ENCODE results near the gene TMEM156. TPM values are rescaled to one million over a fixed set of nuclear protein-coding genes. Genes with fewer than 3 reads are reported as not detected.

Gene TMEM156
- total and polyA plus RNA-seq, 2 experiments from 2014 or later: not detected

DNA sequence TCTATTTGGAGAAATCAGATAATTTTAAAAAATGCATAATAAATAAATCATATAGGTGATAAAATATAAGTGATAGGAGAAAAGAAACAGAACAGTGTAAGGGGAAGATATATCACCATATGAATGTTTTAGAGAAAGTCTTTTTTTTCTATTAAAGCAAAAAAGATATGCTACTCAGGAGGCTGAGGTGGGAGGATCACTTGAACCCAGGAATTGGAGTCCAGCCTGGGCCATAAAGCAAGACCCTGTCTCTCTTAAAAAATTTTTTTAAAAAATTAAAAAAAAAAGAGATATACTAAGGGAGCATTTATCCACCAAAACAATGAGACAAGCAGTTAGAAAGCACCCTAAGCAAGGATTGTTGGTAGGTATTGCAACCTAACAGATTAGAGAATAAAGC is 6.1 kb downstream of the TMEM156 start:
- 0 out of 2 replicates have a peak, but pooled peaks cover 2% of the 10 kb centered on the region for H3K9me2 ChIP-seq (ENCODE audit: insufficient read depth)
- no peak overlapping the region for H3K4me3 ChIP-seq
- H3K79me2 ChIP-seq (replicated peaks; ENCODE audit: insufficient read depth): no peaks in the 10 kb centered on the region
- peaks cover 1% of the 10 kb centered on the region for H3K27me3 Mint-ChIP-seq (ENCODE audit: insufficient read depth, low read depth, poor library complexity)
- H3K27ac Mint-ChIP-seq: no peak overlapping the region
- H3K27me3 ChIP-seq (ENCODE audit: insufficient read depth): no peaks in the 10 kb centered on the region
- ATAC-seq (no peak), DNase-seq (ENCODE audit: low spot score) (no peak)
- no peaks in the 10 kb centered on the region for H3K4me1 ChIP-seq (ENCODE audit: insufficient read depth)
- no peak overlapping the region for H3K4me2 ChIP-seq
- H4K20me1 ChIP-seq (replicated peaks; ENCODE audit: insufficient read depth): no peaks in the 10 kb centered on the region
- H3K9me3 Mint-ChIP-seq: no peaks in the 10 kb centered on the region
- no peaks in the 10 kb centered on the region for H3K36me3 ChIP-seq (ENCODE audit: insufficient read depth)
- no peak overlapping the region for H3K27ac ChIP-seq (ENCODE audit: low read depth)
- H3K36me3 Mint-ChIP-seq (ENCODE audit: low read depth): no peaks in the 10 kb centered on the region
- H2AFZ ChIP-seq: peak overlapping the region; percentile 47; the same call in 1 of the 2 replicates
- H3K4me1 Mint-ChIP-seq: no peaks in the 10 kb centered on the region
- no peak overlapping the region for H3K4me3 Mint-ChIP-seq
- no peaks in the 10 kb centered on the region for H3F3A ChIP-seq (replicated peaks; ENCODE audit: low read depth)
- TF ChIP-seq POLR2AphosphoS5 (IDR thresholded peaks at IDR 0.05; ENCODE audit: low read depth) (no peak), EZH2 (IDR thresholded peaks at IDR 0.05; ENCODE audit: low read depth, unreplicated experiment) (no peak), REST (IDR thresholded peaks at IDR 0.05; ENCODE audit: unreplicated experiment) (no peak), STAT1 (IDR thresholded peaks at IDR 0.05; ENCODE audit: unreplicated experiment) (no peak), ETS1 (IDR thresholded peaks at IDR 0.05) (no peak), EZH2phosphoT487 (IDR thresholded peaks at IDR 0.05; ENCODE audit: unreplicated experiment) (no peak), JUNB (IDR thresholded peaks at IDR 0.05; ENCODE audit: unreplicated experiment) (no peak)

GRCh38 chr4:39025552-39026085 is 6.6 kb downstream of the TMEM156 start:
- Histone ChIP-seq H3K4me1 (ENCODE audit: insufficient read depth) (no peaks in the 10 kb centered on the region), H3K9me2 (ENCODE audit: insufficient read depth) (0 out of 2 replicates have a peak, but pooled peaks cover 2% of the 10 kb centered on the region), H3K27me3 (ENCODE audit: insufficient read depth) (no peaks in the 10 kb centered on the region), H3K79me2 (replicated peaks; ENCODE audit: insufficient read depth) (no peaks in the 10 kb centered on the region), H3K36me3 (ENCODE audit: insufficient read depth) (no peaks in the 10 kb centered on the region), H3K27ac (ENCODE audit: low read depth) (no peak overlapping the region), H2AFZ (peak overlapping the region; percentile 47; the same call in 1 of the 2 replicates), H4K20me1 (replicated peaks; ENCODE audit: insufficient read depth) (no peaks in the 10 kb centered on the region), H3K4me3 (no peak overlapping the region), H3K4me2 (no peak overlapping the region), H3F3A (replicated peaks; ENCODE audit: low read depth) (no peaks in the 10 kb centered on the region)
- peaks cover 1% of the 10 kb centered on the region for H3K27me3 Mint-ChIP-seq (ENCODE audit: insufficient read depth, low read depth, poor library complexity)
- H3K4me1 Mint-ChIP-seq: no peaks in the 10 kb centered on the region
- no peak for DNase-seq (ENCODE audit: low spot score)
- no peaks in the 10 kb centered on the region for H3K36me3 Mint-ChIP-seq (ENCODE audit: low read depth)
- peak overlapping the region; percentile 85; the same call in 1 of the 2 replicates for H3K27ac Mint-ChIP-seq
- no peaks in the 10 kb centered on the region for H3K9me3 Mint-ChIP-seq
- ATAC-seq: no peak
- H3K4me3 Mint-ChIP-seq: no peak overlapping the region
- TF ChIP-seq JUNB (IDR thresholded peaks at IDR 0.05; ENCODE audit: unreplicated experiment) (no peak), EZH2 (IDR thresholded peaks at IDR 0.05; ENCODE audit: low read depth, unreplicated experiment) (no peak), ZNF114 (CRISPR knock-in tag; IDR thresholded peaks at IDR 0.05) (no peak), EZH2phosphoT487 (IDR thresholded peaks at IDR 0.05; ENCODE audit: unreplicated experiment) (no peak), STAT1 (IDR thresholded peaks at IDR 0.05; ENCODE audit: unreplicated experiment) (no peak), ETS1 (IDR thresholded peaks at IDR 0.05) (no peak), ZNF331 (CRISPR knock-in tag; IDR thresholded peaks at IDR 0.05; ENCODE audit: low read depth) (no peak), NANOG (IDR thresholded peaks at IDR 0.05; ENCODE audit: borderline replicate concordance) (no peak), CREB1 (CRISPR knock-in tag; IDR thresholded peaks at IDR 0.05; ENCODE audit: low read depth) (no peak), REST (IDR thresholded peaks at IDR 0.05; ENCODE audit: unreplicated experiment) (no peak), POLR2AphosphoS5 (IDR thresholded peaks at IDR 0.05; ENCODE audit: low read depth) (no peak)
- TF ChIP-seq, protein P1, sequence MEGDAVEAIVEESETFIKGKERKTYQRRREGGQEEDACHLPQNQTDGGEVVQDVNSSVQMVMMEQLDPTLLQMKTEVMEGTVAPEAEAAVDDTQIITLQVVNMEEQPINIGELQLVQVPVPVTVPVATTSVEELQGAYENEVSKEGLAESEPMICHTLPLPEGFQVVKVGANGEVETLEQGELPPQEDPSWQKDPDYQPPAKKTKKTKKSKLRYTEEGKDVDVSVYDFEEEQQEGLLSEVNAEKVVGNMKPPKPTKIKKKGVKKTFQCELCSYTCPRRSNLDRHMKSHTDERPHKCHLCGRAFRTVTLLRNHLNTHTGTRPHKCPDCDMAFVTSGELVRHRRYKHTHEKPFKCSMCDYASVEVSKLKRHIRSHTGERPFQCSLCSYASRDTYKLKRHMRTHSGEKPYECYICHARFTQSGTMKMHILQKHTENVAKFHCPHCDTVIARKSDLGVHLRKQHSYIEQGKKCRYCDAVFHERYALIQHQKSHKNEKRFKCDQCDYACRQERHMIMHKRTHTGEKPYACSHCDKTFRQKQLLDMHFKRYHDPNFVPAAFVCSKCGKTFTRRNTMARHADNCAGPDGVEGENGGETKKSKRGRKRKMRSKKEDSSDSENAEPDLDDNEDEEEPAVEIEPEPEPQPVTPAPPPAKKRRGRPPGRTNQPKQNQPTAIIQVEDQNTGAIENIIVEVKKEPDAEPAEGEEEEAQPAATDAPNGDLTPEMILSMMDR (conservative IDR thresholded peaks at IDR 0.05; ENCODE audit: low read depth in 2 of 2): no peak
